LNCaP clone FGC (cell line): ENCODE measurements around the gene ACSM2A.
A peak's percentile ranks its signal among the peaks of the same experiment; 100 is the strongest.
"Not testable (repeated sequence)": the region's sequence is repeated elsewhere in the genome, so short reads cannot be mapped to it uniquely, and the experiment has no call there.

Experiments
- DNase-seq: peaks from one replicate; pipeline ENCODE4 v3.0.0-alpha.2; 2011; ENCODE audit warnings: low read depth
- H3K4me3 ChIP-seq: 2 replicates; pipeline ENCODE4 v1.5.1; 2011; ENCODE audit warnings: mild to moderate bottlenecking, low read depth, low read length, control low read depth
- TF ChIP-seq, protein P1 (sequence below): IDR thresholded peaks from 2 replicates; pipeline ENCODE4 v1.5.1; 2012; ENCODE audit warnings: mild to moderate bottlenecking; ENCODE audit not compliant: control insufficient read depth, insufficient read depth; ENCODE audit errors: extremely low read depth

The ACSM2A gene

DNA sequence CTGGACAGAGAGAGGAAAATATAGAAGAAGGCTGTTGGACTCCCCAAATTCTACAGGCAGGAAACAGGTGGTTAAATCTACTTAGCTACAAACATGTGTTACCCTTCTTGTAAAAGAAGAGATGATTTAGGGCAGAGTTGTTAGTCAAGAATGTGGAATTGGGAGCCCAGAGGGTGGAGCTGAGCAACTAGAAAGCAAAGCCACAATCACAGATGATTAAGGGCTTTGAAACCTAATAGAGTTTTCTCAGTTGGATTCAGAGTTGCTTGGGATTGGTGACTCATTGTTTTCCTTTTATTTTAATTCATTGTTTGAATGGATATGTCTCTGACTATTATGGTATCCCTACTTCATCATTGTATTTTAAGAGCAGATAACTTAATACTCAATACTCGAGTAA is 35.8 kb upstream of the ACSM2A start:
- no peak overlapping the region for H3K4me3 ChIP-seq
- TF ChIP-seq, protein P1, sequence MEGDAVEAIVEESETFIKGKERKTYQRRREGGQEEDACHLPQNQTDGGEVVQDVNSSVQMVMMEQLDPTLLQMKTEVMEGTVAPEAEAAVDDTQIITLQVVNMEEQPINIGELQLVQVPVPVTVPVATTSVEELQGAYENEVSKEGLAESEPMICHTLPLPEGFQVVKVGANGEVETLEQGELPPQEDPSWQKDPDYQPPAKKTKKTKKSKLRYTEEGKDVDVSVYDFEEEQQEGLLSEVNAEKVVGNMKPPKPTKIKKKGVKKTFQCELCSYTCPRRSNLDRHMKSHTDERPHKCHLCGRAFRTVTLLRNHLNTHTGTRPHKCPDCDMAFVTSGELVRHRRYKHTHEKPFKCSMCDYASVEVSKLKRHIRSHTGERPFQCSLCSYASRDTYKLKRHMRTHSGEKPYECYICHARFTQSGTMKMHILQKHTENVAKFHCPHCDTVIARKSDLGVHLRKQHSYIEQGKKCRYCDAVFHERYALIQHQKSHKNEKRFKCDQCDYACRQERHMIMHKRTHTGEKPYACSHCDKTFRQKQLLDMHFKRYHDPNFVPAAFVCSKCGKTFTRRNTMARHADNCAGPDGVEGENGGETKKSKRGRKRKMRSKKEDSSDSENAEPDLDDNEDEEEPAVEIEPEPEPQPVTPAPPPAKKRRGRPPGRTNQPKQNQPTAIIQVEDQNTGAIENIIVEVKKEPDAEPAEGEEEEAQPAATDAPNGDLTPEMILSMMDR = no peak
- DNase-seq = no peak

DNA sequence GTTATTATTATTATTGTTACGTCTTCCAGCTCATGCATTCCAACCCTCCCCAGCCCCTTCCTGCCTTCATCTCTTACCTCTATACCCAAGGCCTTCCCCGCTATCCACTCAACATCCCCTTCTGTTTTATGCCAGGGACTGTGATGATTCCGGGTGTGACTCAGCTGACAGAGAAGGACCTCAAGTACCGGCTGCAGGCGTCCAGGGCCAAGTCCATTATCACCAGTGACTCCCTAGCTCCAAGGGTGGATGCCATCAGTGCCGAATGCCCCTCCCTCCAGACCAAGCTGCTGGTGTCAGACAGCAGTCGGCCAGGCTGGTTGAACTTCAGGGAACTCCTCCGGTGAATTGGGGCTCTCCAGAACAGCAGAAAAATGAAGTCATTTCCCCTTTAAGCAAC is 32.2 kb upstream of the ACSM2A start:
- H3K4me3 ChIP-seq, DNase-seq: not testable (repeated sequence)

DNA sequence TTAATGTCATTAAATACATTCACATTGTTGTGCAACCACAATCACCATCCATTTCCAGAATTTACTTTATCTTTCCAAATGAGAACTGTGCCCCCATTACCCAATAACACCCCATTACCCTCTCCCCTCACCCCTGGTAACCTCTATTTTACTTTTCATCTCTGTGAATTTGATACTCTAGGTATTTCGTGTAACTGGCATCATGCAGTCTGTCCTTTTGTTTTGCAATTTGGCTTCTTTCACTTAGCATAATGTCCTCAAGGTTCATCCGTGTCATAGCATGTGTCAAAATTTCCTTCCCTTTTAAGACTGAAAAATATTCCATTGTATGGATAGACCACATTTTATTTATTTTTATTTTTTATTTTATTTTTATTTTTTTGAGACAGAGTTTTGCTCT is 29.6 kb upstream of the ACSM2A start:
- DNase-seq = not testable (repeated sequence)

DNA sequence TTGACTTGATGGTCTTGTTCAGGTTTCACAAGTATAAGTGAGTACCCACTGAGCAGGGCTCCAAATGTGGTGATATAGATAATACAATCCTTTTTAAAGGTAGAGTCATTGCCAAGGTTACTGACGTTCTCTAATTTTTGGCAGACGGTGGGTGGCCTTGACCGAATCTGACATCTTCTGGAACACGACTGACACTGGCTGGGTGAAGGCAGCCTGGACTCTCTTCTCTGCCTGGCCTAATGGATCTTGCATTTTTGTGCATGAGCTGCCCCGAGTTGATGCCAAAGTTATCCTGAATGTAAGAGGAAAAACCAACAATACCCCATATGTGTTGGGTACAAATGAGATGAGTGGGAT is 27.6 kb upstream of the ACSM2A start:
- H3K4me3 ChIP-seq, DNase-seq: not testable (repeated sequence)

More for the DNA sequence above, 29.6 kb upstream of the ACSM2A start:
- not testable (repeated sequence) for H3K4me3 ChIP-seq

DNA sequence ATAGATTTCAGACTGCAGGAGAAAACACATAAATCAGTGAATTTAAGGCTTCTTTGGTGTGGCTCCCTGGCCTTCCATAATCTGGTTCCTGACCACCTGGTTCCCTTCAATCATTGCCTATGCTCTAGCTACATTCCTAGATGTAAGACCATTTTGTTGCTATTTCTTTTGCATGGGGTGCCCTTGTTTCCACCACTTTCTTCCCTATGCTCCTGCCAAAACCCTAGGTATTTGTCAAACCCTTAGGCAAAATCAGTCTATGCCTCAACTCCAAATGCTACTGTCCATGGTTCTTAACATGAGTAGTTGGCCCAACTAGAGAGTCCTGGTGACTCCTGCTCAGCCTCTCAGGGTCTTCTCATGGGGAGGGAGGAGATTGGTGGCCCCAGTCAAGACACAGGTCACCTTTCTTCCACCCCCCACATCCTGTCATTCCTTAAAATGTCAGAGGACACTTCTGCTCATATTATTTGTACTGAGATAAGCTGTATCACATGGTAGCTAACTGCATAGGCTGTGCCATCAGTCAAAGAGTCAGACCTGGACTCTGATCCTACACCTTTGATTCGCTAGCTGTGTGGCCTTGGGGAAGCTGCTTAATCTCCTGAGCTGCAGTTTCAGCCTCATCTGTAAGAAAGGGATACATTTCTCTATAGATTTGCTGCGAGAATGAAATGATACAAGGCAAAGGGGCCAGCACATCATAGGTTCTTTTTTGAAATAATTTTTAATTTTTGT is 27.0 kb upstream of the ACSM2A start:
- DNase-seq = no peak
- H3K4me3 ChIP-seq = no peak overlapping the region
- TF ChIP-seq, protein P1 = no peak

DNA sequence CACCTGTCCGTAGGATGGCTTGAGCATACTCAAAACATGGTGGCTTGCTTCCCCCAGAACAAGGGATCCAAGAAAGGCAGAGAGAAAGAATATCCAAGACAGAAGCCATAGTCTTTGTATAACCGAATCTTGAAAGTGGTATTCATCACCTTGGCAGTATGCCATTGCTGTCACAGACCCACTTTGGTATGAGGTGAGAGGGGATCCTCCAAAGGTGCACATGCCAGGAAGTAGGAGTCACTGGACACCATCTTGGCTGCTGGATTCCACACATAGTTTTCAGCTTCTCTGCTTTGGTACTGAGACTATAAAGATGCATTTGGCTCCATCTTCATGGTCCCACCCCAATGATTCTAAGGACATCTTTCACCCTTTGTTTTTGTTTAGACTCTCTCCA is 23.9 kb upstream of the ACSM2A start:
- not testable (repeated sequence) for DNase-seq

DNA sequence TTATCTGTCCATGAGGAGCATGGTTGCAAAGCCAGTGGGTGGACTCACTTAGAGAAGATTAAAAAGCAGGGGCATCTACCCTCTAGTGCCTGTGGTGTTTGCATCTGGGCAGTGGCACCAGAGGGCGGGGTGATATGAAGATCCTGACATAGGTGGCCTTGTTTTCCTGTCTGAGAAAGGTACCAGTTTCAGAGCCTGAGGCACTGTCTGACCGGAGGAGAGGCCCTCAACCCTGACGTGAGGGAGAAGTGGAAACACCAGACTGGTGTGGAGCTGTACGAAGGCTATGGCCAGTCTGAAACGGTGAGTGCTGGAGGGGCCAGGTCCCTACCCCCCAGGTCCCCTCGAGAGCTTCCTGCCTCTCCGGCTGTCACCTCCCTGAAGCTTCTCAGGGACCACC is 21.8 kb upstream of the ACSM2A start:
- not testable (repeated sequence) for H3K4me3 ChIP-seq, DNase-seq

More for the DNA sequence above, 23.9 kb upstream of the ACSM2A start:
- not testable (repeated sequence) for H3K4me3 ChIP-seq

DNA sequence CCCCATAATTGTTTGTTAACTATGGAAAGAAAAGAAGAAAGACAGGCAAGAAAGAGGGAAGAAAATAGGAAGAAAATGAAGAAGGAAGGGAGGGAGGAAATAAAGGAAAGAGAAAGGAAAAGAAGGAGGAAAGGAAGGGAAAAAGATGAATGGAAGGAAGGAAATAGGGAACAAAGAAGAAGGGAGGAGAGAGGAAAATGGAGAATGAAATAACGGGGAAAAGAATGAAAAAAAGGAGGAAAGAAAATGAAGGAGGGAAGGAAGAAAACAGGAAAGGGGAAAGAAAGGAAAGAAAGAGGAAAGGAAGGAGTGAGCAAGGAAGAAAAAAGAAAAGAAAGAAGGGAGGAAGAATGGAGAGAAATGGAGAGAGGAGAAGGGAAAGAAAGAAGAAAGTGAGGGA is 20.8 kb upstream of the ACSM2A start:
- DNase-seq, H3K4me3 ChIP-seq: not testable (repeated sequence)

DNA sequence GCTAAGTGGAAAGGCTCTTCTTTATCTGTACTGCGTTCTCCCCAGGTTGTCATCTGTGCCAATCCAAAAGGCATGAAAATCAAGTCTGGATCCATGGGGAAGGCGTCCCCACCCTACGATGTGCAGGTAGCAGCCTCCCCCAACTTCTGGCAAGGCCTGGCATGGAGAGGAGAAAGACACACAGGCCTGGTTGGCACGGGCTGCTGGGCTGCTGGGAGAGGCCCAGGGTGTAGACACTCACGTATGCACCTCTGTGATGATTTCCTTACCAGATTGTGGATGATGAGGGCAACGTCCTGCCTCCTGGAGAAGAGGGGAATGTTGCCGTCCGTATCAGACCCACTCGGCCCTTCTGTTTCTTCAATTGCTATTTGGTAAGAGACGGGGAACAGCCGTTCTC is 20.4 kb upstream of the ACSM2A start:
- TF ChIP-seq, protein P1 = no peak

DNA sequence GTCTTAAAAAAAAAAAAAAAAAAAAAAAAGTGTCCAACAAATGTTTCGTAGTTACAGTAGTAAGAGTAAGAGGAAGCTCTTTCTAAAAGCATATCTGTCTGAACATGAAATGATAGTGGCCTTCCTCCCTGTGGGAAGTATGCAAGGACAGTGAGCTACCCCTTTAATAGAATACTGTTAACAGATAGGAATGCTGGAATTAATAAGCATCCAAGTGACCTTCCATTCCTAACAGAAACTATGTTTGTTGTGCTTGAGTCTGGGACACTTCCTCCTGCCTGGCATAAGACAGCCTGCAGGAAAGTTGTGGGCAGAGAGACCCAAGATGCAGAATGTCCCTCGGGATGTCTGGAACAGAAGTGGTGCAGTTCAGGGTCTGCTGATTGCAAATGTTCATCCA is 12.4 kb upstream of the ACSM2A start:
- H3K4me3 ChIP-seq, DNase-seq: not testable (repeated sequence)

More for the DNA sequence above, 20.4 kb upstream of the ACSM2A start:
- DNase-seq = no peak
- no peak overlapping the region for H3K4me3 ChIP-seq

DNA sequence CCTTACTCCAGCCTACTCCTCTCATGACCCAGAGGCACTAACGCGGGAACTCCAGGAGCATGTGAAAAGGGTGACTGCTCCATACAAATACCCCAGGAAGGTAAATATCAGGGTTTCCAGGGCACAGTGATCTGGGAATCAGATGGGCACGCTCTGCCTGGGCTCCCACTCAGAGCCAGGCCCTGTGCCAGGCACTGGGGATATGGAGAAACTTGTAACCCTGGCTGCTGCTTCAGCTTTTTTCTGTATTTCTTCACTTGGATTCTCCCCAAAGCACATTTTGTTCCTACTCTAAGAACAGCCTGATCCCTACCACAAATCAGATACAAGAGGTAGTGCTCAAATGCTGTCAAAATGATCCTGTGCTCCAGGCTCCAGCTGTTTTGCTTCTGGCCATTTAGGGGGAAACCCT is 11.5 kb upstream of the ACSM2A start:
- not testable (repeated sequence) for H3K4me3 ChIP-seq
- DNase-seq = peak; percentile 38

DNA sequence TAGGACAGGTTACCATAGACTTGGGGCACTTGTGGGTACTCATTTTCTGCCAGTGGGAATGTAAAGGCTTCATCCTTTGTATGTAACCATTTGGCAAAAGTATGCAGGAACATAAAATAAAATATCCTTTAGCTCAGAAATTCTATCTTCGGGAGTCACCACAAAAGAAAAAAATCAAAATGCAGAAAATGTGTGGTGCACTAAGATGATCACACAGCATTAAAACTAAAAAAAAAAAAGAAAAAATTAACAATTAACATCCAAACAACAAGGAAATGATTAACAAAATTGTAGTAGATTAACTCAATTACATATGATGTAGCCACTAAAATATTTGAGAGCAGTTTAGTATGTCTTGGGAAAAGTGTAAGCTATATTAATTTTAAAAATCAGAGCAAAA is 10.6 kb upstream of the ACSM2A start:
- not testable (repeated sequence) for DNase-seq, H3K4me3 ChIP-seq
